GM03348 (cell line): ENCODE data around the gene CIAO1.
"Not testable (repeated sequence)": the region's sequence is repeated elsewhere in the genome, so short reads cannot be mapped to it uniquely, and the experiment has no call there.

Source experiments
- DNase-seq: peaks from one replicate; pipeline ENCODE4 v3.0.0; 2012; ENCODE audit warnings: low spot score

Gene CIAO1

GRCh38 chr2:96265840-96266679, at the start of gene CIAO1, which contains the start of gene TMEM127:
Gene CIAO1 (plus strand): TSS chr2:96266225. CDS start chr2:96266351, 126 bp downstream.
Gene TMEM127 (minus strand): TSS chr2:96265997. CDS start chr2:96265381, 616 bp downstream.
- peak; percentile 99 for DNase-seq

- no peak for DNase-seq
These were observed 47.4 kb upstream of the CIAO1 start for GRCh38 chr2:96218508-96219131.

GRCh38 chr2:96219959-96220358, 46.1 kb upstream of the CIAO1 start:
- DNase-seq = not testable (repeated sequence)

GRCh38 chr2:96221106-96221505, 44.9 kb upstream of the CIAO1 start:
- not testable (repeated sequence) for DNase-seq

- no peak for DNase-seq
These were observed 41.0 kb upstream of the CIAO1 start for GRCh38 chr2:96225016-96225533.

GRCh38 chr2:96231316-96231715, 34.7 kb upstream of the CIAO1 start:
- DNase-seq = no peak

- no peak for DNase-seq
These were observed 32.6 kb upstream of the CIAO1 start for GRCh38 chr2:96233436-96233835.

- DNase-seq = no peak
These were observed 32.1 kb upstream of the CIAO1 start for GRCh38 chr2:96233880-96234316.

GRCh38 chr2:96236882-96237281, 29.1 kb upstream of the CIAO1 start:
- DNase-seq = no peak

GRCh38 chr2:96238266-96238665, 27.8 kb upstream of the CIAO1 start:
- no peak for DNase-seq

GRCh38 chr2:96239091-96239490, 26.9 kb upstream of the CIAO1 start:
- no peak for DNase-seq

GRCh38 chr2:96239745-96240264, 26.2 kb upstream of the CIAO1 start:
- no peak for DNase-seq

- DNase-seq = no peak
These were observed 25.5 kb upstream of the CIAO1 start for GRCh38 chr2:96240341-96241038.

- DNase-seq = no peak
These were observed 24.8 kb upstream of the CIAO1 start for GRCh38 chr2:96241227-96241626.

- DNase-seq = peak; percentile 58
These were observed 24.0 kb upstream of the CIAO1 start for GRCh38 chr2:96241900-96242611.

- DNase-seq = no peak
These were observed 22.2 kb upstream of the CIAO1 start for GRCh38 chr2:96243843-96244242.

- DNase-seq = no peak
These were observed 20.2 kb upstream of the CIAO1 start for GRCh38 chr2:96245609-96246390.

- DNase-seq = no peak
These were observed 19.0 kb upstream of the CIAO1 start for GRCh38 chr2:96247009-96247408.

- DNase-seq = no peak
These were observed 18.1 kb upstream of the CIAO1 start for GRCh38 chr2:96247896-96248295.

GRCh38 chr2:96248624-96249023, 17.4 kb upstream of the CIAO1 start:
- no peak for DNase-seq

- peak; percentile 90 for DNase-seq
These were observed 16.4 kb upstream of the CIAO1 start for GRCh38 chr2:96249654-96250053.
